GM21717 (cell line): ENCODE measurements around the gene MAPKAPK2.
A peak's percentile ranks its signal among the peaks of the same experiment; 100 is the strongest.
"Not testable (repeated sequence)": the region's sequence is repeated elsewhere in the genome, so short reads cannot be mapped to it uniquely, and the experiment has no call there.

Source experiments
- ATAC-seq: cut with Tn5 transposase; IDR thresholded peaks from one replicate; pipeline ENCODE4 v1.9.1; 2021; ENCODE audit warnings: mild to moderate bottlenecking, moderate library complexity; ENCODE audit not compliant: unreplicated experiment

The MAPKAPK2 gene

DNA sequence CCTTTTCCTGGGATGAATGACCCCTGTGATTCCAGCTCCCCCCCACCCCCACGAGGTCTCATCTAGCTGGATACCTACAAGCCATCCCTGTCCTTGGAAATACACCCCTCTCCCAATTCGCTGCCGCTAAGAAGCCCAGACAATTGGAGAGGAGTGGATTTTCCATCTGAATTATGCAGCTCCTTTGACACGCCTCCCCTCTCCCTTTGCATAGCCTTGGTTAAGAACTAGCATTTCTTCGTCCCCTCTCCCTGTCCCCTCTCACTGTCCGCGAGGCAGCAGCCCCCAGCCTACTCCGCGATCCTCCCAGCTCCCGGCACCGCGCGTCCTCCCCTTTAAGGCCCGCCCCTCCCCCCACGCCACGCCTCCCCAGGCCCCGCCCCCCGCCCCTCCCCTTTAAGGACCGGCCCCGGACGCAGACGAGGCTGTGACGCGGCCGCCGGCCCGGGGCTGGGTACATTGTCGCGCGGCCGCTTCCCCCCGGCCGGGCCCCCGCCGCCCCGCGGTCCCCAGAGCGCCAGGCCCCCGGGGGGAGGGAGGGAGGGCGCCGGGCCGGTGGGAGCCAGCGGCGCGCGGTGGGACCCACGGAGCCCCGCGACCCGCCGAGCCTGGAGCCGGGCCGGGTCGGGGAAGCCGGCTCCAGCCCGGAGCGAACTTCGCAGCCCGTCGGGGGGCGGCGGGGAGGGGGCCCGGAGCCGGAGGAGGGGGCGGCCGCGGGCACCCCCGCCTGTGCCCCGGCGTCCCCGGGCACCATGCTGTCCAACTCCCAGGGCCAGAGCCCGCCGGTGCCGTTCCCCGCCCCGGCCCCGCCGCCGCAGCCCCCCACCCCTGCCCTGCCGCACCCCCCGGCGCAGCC lies at the start of gene MAPKAPK2:
Gene MAPKAPK2 (plus strand): TSS at position 428 of the 856 bp plus-strand sequence. CDS start 325 bp downstream, at position 753.
- peak; percentile 37 for ATAC-seq

DNA sequence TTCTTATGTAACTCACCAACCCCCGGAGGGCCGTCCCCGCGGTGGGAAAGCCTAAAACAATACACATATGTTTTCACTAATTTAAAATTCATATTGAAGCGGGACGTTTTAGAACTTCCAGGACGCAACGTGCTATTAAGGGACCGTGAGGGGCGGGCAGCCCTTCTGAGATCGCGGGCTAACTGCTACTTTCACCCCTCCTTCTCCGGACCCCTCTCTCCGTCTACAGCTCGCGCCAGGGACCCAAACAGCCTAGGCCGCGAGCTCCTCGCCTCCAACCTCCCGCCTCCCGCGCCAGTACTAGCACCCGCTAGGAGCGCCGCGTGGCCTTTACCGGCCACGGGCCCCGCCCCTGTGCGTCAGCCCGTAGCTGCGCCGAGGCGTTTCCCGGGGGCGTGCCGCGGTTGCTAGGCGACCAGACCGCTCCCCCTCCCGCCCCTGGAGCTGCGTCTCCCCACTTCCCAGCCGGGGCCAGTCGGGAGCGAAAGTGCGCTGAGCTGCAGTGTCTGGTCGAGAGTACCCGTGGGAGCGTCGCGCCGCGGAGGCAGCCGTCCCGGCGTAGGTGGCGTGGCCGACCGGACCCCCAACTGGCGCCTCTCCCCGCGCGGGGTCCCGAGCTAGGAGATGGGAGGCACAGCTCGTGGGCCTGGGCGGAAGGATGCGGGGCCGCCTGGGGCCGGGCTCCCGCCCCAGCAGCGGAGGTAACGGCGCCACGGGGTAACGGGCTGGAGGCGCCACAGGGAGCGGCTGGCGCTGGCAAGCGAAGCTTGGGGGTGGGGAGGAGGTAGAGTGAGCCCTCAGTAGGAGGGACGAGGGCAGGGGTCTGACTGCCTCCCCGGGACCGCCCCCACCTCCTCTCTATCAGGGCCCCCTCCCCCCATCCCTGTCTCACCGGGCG lies 49.4 kb upstream of the MAPKAPK2 start, which contains the start of gene DYRK3:
Gene DYRK3 (plus strand): TSS at position 457 of the 898 bp plus-strand sequence. CDS start 168 bp downstream, at position 625.
- peak; percentile 87 for ATAC-seq

DNA sequence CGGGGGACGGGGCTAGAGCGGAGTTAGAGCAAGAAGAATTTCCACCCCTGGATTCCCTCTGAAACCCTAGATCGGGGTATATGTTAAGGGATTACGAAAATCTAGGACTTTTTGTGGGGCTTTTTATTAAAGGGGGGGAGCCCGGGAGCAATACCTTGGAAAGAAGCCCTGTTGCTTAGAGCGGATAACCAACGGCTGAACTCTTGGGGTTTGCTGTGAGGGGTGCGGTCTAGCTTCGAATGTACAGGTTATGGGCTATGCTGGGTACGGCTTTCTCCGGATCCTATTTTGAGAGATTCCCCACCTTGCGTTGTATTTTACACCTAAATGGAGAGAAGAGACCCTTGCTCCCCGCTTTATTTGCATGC lies 48.7 kb upstream of the MAPKAPK2 start:
- ATAC-seq: peak; percentile 18

DNA sequence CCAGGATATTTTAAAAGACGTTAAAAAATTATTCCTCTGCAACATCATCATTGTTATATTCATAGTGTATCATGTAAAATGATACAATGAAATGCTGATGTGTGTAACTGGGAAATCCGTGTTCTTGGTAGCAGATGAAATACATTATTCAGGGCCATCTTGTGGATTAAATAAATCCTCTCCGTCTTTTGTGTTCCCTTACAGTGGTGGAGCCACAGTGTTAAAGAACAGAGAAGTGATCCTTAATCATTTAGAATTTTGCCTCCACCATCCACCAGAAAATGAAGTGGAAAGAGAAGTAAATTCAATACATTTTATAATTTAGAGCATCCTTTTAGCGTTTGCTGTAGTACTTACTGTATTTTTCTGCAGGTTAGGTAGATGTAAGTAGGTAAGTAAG lies 48.0 kb upstream of the MAPKAPK2 start:
- ATAC-seq: no peak

DNA sequence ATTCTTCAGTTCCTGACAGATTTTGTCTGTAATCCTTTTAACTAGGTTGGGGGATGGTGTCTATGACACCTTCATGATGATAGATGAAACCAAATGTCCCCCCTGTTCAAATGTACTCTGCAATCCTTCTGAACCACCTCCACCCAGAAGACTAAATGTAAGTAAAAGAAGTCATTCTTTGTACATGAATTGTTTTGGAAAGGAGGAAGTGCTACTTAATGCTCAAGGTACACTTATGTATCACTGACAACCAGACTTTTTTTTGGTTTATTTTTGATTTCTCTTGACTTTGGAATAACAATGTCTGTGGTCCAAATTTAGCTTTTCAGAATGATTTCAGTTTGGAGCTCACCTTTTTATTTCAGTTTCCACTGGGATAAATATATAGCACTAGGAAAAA lies 47.1 kb upstream of the MAPKAPK2 start:
- ATAC-seq: no peak

DNA sequence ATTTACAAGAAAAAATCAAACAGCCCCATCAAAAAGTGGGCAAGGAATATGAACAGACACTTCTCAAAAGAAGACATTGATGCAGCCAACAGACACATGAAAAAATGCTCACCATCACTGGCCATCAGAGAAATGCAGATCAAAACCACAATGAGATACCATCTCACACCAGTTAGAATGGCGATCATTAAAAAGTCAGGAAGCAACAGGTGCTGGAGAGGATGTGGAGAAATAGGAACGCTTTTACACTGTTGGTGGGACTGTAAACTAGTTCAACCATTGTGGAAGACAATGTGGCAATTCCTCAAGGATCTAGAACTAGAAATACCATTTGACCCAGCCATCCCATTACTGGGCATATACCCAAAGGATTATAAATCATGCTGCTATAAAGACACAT lies 42.6 kb upstream of the MAPKAPK2 start:
- not testable (repeated sequence) for ATAC-seq

DNA sequence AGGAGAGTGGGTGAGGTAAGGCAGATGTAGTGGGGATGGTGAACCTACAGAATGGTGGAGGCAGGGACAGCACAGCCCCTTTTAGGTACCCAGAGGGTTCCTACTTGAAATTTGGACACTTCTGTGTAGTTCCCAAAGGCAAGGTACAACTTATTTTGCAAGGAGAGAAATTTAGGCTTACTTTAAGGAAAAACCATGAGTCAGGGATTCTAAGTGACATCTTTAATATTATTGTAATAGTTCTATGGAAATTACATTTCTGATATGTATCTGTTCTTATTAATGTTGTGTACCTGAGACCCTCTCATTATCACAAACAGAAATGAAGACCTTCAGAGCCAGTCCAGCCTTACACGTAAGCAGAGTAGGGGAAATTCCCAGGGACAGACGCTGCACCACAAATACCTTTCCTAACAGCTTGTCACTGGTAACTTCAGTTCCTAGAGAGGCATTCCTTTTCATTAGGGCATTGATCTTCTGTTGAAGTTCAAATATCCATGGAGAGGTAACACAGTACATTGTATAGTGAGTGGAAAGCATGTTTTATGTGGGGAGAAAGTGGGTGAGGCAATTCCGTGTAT lies 41.5 kb upstream of the MAPKAPK2 start:
- ATAC-seq: no peak

DNA sequence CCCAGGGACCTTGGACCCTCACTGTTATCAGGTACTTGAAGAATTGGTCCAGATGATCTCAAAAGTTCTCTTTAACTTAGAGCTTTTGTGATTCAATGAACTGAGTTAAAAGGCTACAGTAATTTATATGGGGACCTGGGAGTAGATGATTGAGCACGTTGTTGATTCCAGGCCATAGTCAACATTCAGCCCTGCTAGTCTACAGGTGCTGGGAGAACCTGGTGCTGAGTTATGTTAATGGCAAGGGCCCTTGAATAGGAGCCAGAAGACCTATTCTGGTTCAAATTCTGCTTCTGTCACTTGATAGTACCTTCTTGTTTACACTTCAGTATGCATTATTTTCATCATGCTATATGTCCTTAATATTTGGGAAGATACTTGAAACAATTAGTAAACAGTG lies 38.2 kb upstream of the MAPKAPK2 start:
- ATAC-seq: no peak

DNA sequence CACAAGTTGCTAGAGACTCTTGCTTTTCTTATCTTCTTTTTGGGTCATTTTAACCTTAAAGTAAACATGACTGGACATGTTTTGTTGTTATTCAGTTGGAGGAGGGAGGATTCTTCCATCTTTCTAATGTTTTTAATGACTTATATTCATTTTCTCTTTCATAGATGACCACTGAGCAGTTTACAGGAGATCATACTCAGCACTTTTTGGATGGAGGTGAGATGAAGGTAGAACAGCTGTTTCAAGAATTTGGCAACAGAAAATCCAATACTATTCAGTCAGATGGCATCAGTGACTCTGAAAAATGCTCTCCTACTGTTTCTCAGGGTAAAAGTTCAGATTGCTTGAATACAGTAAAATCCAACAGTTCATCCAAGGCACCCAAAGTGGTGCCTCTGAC lies 37.5 kb upstream of the MAPKAPK2 start:
- no peak for ATAC-seq

DNA sequence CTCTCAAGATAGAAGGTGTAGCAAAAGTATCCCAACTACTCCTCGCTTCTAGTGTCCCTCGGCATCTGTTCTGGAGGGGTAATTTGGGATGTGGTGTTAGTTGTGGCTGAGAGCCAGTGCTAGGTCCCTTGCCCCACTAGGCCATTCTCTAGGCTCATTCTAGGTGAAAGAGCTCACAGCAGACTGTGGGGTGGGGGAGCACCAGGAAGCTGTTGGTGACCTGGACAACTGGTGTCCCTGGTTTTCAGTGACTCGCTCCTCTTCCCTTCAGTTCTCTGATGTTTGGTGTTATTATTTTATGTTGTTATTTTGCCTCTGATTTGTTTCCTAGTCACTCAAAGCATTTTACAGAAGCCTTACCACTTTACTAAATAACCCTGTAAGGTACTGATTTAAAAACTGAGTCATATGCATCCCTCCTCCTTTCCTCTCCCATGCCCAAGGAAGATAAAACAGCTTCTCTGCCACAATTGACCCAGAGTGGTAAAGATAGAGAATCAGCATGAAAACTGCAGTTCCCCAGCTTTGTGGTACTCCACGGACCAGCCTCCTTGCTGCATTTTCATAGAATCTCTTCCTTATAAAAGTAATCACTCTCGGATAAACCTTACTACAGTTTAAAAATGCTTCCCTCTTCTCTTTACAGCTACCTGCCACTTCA lies 35.3 kb upstream of the MAPKAPK2 start:
- ATAC-seq: no peak

DNA sequence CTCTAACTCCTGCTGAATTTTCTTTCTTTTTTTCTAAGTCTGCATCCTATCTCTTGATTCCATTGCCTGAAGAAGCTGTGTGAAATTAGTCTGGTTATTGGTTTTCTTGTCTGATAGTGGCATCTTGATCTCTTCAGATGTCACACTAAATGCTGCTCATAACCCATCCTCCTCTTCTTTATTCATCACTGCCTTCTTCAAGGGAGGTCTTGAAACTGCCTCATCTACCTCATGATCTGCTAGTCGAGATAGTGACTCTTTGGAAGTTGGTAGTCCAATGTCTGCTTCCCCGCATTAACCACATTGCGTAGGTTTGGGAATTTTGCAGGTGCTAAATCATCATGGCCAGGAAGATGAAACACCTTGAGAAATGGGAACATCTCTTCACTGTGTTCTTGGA lies 33.7 kb upstream of the MAPKAPK2 start:
- ATAC-seq: no peak

DNA sequence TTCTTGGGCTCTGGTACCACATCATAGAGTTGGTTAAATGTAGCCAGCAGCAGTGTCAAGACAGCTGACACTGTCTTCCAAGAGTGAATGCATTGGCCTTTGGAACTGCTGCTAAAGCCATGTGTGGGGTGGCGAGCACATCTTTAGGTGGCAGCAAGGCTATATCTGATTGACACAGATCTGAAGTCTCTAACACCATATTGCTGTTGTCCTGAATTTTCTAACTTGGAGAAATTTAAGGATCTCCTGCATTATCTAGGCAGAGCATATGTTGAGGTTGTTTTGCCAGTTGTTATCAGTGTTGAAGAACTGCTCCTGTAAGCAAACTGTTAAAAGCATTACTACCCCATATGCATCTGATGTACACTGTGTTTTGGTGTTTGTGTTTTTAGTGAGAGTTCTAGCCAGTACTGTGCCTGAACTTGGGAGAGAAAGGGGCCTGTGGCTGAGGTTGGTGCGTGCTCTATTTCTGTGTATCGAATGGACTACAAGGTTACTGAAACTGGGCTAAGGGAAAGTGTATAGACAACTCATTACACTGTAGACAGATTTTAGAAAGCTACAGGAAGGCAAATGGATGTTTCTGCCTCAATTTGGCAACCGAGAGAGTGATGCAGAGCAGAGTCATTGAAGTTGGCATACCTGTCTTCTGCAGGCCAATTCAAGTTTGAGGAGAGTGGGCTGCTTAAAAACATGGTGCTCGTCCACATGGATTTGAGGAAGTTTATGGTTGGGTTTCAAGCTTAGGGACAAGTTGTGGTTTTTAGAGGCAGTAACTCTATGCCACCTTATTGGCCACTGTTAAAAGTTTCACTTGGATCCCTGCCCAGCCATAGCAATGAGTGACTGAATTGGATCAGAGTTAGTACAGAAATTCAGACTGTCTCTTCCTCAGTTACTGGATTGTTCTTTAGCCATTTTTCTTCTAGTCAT lies 32.5 kb upstream of the MAPKAPK2 start:
- no peak for ATAC-seq

DNA sequence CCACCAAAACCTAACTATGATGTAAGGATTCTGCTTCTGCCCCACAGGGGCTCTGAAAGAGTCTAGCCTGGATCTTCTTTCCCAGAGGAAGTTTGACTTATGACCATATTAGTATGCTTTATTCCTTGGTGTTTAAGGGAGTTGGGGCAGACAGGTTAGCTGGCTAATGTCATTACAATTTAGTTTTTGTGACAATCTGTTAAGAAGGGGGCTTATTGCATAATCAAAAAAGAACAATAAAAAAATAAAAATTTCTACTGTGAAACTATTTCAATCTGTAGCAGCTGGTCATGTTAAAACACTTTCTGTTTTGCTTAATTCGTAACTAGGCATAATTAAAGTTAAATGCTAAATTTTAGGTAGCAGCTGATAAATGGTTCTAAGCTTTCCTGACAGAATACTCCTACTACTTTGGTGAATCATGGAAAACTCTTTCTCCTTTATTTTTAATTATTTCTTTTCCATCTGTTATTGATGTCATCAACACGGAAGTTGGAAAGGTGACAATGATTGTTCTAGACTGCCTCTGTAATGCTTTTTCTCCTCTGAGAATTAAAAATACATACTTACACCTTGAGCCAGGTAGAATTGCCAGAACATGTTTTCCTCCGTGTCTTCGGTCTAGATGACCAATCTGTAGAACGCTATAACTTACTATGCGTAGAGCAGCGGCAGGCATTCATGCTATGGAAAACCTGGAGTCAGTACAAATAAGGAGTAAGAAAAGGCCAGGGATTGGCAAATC lies 30.8 kb upstream of the MAPKAPK2 start:
- ATAC-seq: no peak

DNA sequence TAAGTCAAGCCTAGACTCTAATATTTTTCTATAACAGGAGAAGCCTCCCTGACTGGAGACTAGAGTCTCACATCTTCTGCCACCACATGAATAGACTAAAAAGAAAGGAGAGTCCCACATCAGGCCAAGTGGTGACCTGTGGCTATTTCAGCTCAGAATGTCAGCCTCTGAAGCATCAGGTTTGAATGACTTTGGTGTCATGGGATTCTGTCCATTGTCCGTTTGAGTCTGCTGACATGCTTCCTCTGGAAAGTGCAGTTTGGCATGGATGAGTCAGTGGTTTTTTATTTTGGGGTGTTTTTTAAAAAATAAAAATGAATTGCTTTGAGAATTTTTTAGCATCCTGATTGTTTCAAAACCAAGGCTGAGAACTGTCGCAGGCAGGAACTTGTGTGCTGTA lies 29.9 kb upstream of the MAPKAPK2 start:
- no peak for ATAC-seq

DNA sequence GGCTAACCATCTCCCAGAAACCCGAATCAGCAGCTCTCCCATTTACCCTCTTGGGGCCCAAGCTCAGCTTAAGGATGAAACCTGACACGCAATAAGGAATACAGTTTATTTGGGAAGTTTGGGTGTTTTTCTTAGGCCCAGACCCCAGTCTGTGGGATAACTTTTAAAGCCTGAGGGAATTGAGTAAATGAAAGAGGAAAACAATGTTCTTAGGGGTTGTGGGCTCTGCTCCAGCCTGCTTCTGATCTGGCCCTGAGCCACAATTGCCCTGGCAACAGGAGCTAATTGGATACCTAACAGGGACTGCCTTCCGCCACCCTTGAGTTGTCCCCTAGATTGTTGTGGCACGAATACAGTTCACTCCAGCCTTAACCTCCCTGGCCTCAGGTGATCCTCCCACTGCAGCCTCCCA lies 29.2 kb upstream of the MAPKAPK2 start:
- ATAC-seq: no peak

DNA sequence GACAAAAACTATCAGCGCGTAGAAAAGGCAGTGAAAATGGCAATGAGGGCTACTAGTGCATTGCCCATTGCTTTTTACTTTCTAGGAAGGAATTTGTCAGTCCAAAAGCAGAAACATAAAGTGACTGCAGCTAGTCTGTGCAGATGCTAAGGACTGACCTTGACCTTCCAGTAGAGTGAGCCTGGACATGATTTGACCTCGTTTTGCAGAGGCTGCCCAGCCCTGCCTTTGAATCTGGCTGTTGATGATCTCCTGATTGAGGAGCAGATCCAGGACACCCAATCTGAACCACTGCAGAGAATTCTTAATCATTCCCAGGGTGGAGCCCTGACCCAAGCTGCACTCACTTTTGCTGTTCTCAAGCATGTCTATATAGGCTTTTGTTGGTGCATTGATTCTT lies 27.8 kb upstream of the MAPKAPK2 start:
- ATAC-seq: no peak

DNA sequence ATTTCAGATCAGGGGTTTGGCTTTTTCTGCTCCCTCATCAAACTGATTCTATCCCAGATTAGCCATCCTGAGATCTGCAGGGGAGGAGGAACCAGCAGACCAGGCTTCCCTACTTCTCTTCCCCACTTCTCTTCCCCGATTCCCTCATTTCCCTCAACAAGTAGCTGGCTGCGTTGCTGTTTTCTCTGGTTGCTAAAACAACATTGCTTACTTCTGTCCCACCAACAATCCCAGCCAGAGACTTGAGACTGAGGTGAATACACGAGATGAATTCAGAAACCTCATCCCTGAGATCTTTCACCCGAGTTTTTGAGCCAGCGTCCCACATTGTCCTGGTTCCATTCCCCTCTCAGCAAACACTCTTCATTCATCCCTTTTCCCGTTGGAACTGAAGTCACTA lies 27.0 kb upstream of the MAPKAPK2 start:
- no peak for ATAC-seq

DNA sequence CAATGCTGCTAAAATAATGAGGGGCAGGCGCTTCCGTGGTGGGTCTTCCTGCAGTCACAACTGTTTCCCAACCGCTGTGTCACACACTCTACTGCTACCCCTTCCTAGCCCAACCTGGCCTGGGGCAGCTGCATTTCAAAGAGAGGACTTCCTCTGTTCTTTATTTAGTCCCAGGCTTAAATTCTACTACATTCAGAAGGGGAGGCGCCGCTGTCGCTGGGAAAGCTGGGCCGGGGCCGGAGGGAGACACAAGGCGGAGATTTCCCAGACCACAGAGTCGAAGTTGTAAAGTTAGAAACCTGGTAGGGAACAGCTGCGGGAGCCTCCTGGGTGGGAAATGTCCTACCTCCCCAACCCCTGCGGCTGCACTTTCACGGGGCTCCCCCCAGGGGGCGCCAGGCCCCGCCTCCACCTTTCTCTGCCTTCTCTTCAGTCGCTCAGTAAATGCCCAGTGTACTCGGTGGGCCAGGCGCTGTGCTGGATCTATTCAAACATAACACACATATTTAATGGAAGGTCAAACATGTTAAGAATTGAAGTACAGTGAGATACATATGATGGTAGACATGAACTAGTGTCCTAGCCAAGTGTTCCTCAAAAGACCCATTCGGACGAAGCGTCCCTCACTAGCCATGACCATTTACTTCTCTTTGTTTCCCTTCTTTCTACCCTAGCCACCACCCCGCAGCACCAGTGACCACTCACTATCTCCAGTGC lies 26.3 kb upstream of the MAPKAPK2 start:
- ATAC-seq: no peak

DNA sequence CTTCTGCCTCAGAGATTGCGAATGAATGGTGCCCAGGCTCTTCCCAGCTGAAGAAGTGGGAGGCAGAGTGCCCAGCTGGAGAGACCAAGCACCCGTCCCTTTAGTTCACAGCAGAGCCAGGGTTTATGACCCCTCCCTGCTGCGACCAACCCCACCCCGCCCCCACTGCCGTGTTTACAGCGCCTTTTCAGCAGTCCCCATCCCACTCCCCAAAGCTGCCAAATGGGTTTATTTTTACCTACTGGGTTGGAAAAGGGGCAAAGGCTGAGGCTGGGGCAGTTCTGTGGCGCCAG lies 25.8 kb upstream of the MAPKAPK2 start:
- ATAC-seq: no peak
